Stomach smooth muscle (tissue), 2 donors: ENCODE data around the gene GRIN3B.
"Not testable (repeated sequence)": the region's sequence is repeated elsewhere in the genome, so short reads cannot be mapped to it uniquely, and the experiment has no call there.

Experiments
- H3K27ac ChIP-seq: one replicate; pipeline ENCODE4 v1.7.0; 2013; ENCODE audit warnings: mild to moderate bottlenecking, low read length, inconsistent platforms
- H3K27me3 ChIP-seq, 2 donors: one replicate each; pipeline ENCODE4 v1.7.0; 2013; ENCODE audit warnings: low read length in 2 of 2; ENCODE audit not compliant: insufficient read depth in 2 of 2, control insufficient read depth in 1 of 2
- H3K36me3 ChIP-seq, 2 donors: one replicate each; pipeline ENCODE4 v1.7.0; 2013; ENCODE audit warnings: low read length in 2 of 2; ENCODE audit not compliant: control insufficient read depth in 2 of 2, insufficient read depth in 2 of 2
- H3K4me1 ChIP-seq: one replicate; pipeline ENCODE4 v1.7.0; 2013; ENCODE audit warnings: low read length; ENCODE audit not compliant: control insufficient read depth, insufficient read depth
- H3K4me3 ChIP-seq, 2 donors: one replicate each; pipeline ENCODE4 v1.7.0; 2013; ENCODE audit warnings: low read length in 2 of 2
- H3K9ac ChIP-seq, 2 donors: one replicate each; pipeline ENCODE4 v1.7.0; 2013; ENCODE audit warnings: low read length in 2 of 2, mild to moderate bottlenecking in 1 of 2
- H3K9me3 ChIP-seq, 2 donors: one replicate each; pipeline ENCODE4 v1.7.0; 2013; ENCODE audit warnings: low read length in 2 of 2; ENCODE audit not compliant: control insufficient read depth in 2 of 2
- donor health status: healthy.
- donor health status: Pancreatic carcinoma.

The GRIN3B gene

GRCh38 chr19:957578-957977, 42.6 kb upstream of the GRIN3B start:
- H3K4me1 ChIP-seq, H3K36me3 ChIP-seq, H3K9me3 ChIP-seq, H3K4me3 ChIP-seq, H3K27me3 ChIP-seq, H3K27ac ChIP-seq, H3K9ac ChIP-seq: not testable (repeated sequence)

GRCh38 chr19:958967-959855, 41.0 kb upstream of the GRIN3B start:
- H3K4me3 ChIP-seq = no peak overlapping the region
- no peaks in the 10 kb centered on the region for H3K9me3 ChIP-seq
- no peak overlapping the region for H3K27ac ChIP-seq
- H3K27me3 ChIP-seq = no peaks in the 10 kb centered on the region
- no peak overlapping the region for H3K9ac ChIP-seq
- H3K36me3 ChIP-seq = peaks cover 0 to 2% of the 10 kb centered on the region in 2 donors
- no peaks in the 10 kb centered on the region for H3K4me1 ChIP-seq

GRCh38 chr19:960020-960419, 40.2 kb upstream of the GRIN3B start:
- no peak overlapping the region for H3K9ac ChIP-seq
- H3K27ac ChIP-seq = no peak overlapping the region
- no peak overlapping the region for H3K4me3 ChIP-seq
- H3K36me3 ChIP-seq = peaks cover 0 to 4% of the 10 kb centered on the region in 2 donors
- H3K9me3 ChIP-seq = no peaks in the 10 kb centered on the region
- H3K27me3 ChIP-seq = no peaks in the 10 kb centered on the region
- no peaks in the 10 kb centered on the region for H3K4me1 ChIP-seq

GRCh38 chr19:960601-960938, 39.6 kb upstream of the GRIN3B start:
- H3K36me3 ChIP-seq = peaks cover 3 to 7% of the 10 kb centered on the region in 2 donors
- H3K9ac ChIP-seq = no peak overlapping the region
- H3K27ac ChIP-seq = no peak overlapping the region
- H3K4me1 ChIP-seq = no peaks in the 10 kb centered on the region
- H3K4me3 ChIP-seq = no peak overlapping the region
- no peaks in the 10 kb centered on the region for H3K9me3 ChIP-seq
- no peaks in the 10 kb centered on the region for H3K27me3 ChIP-seq

GRCh38 chr19:961866-962620, 38.2 kb upstream of the GRIN3B start:
- no peak overlapping the region for H3K4me3 ChIP-seq

GRCh38 chr19:962683-963400, 37.4 kb upstream of the GRIN3B start:
- no peak overlapping the region for H3K27ac ChIP-seq
- peaks cover 6 to 10% of the 10 kb centered on the region in 2 donors for H3K36me3 ChIP-seq
- no peaks in the 10 kb centered on the region for H3K27me3 ChIP-seq
- H3K9ac ChIP-seq = no peak overlapping the region
- H3K9me3 ChIP-seq = no peaks in the 10 kb centered on the region
- H3K4me1 ChIP-seq = no peaks in the 10 kb centered on the region
- H3K4me3 ChIP-seq = no peak overlapping the region

More at GRCh38 chr19:961866-962620, 38.2 kb upstream of the GRIN3B start:
- H3K9me3 ChIP-seq = no peaks in the 10 kb centered on the region
- H3K27ac ChIP-seq = no peak overlapping the region
- H3K4me1 ChIP-seq = no peaks in the 10 kb centered on the region
- H3K9ac ChIP-seq = no peak overlapping the region
- H3K27me3 ChIP-seq = no peaks in the 10 kb centered on the region
- peaks cover 6 to 10% of the 10 kb centered on the region in 2 donors for H3K36me3 ChIP-seq

GRCh38 chr19:963486-963951, 36.7 kb upstream of the GRIN3B start:
- H3K9ac ChIP-seq = no peak overlapping the region
- H3K36me3 ChIP-seq = peaks cover 6 to 13% of the 10 kb centered on the region in 2 donors
- H3K27ac ChIP-seq = no peak overlapping the region
- no peaks in the 10 kb centered on the region for H3K4me1 ChIP-seq
- no peaks in the 10 kb centered on the region for H3K9me3 ChIP-seq
- no peak overlapping the region for H3K4me3 ChIP-seq
- no peaks in the 10 kb centered on the region for H3K27me3 ChIP-seq

- no peak overlapping the region for H3K4me3 ChIP-seq
- no peak overlapping the region for H3K27ac ChIP-seq
- H3K4me1 ChIP-seq = no peaks in the 10 kb centered on the region
- no peaks in the 10 kb centered on the region for H3K27me3 ChIP-seq
- no peaks in the 10 kb centered on the region for H3K9me3 ChIP-seq
- peaks cover 6 to 14% of the 10 kb centered on the region in 2 donors for H3K36me3 ChIP-seq
- H3K9ac ChIP-seq = no peak overlapping the region
Observed at GRCh38 chr19:964116-964520, 36.1 kb upstream of the GRIN3B start.

- H3K36me3 ChIP-seq = peaks cover 6 to 13% of the 10 kb centered on the region in 2 donors
- H3K27me3 ChIP-seq = no peaks in the 10 kb centered on the region
Observed at GRCh38 chr19:964761-965694, 35.2 kb upstream of the GRIN3B start.

More at GRCh38 chr19:964761-965694, 35.2 kb upstream of the GRIN3B start:
- Histone ChIP-seq H3K9me3 (no peaks in the 10 kb centered on the region), H3K4me1 (no peaks in the 10 kb centered on the region), H3K4me3 (no peak overlapping the region), H3K27ac (no peak overlapping the region), H3K9ac (no peak overlapping the region)
